Liver (tissue), 9 donors: ENCODE measurements around the gene HYAL3. TPM values are rescaled to one million over a fixed set of nuclear protein-coding genes. Genes with fewer than 3 reads are reported as not detected.

Source experiments
- DNase-seq: peaks from one replicate; pipeline ENCODE4 v3.0.0-alpha.2; 2017; ENCODE audit warnings: low spot score
- H3K27ac ChIP-seq, 2 donors: one replicate each; pipeline ENCODE4 v1.7.0; 2013; ENCODE audit warnings: inconsistent platforms in 2 of 2, low read length in 2 of 2, control low read depth in 1 of 2, low read depth in 1 of 2, mild to moderate bottlenecking in 1 of 2
- H3K27me3 ChIP-seq, 4 donors: one replicate each; pipeline versions ENCODE4 v1.6.1 to v1.7.0; 2013; ENCODE audit warnings: low read length in 3 of 4, inconsistent platforms in 1 of 4, mild to moderate bottlenecking in 1 of 4, moderate library complexity in 1 of 4; ENCODE audit not compliant: control insufficient read depth in 4 of 4, insufficient read depth in 4 of 4
- H3K36me3 ChIP-seq, 4 donors: one replicate each; pipeline versions ENCODE4 v1.6.1 to v1.7.0; 2013; ENCODE audit warnings: low read length in 3 of 4, mild to moderate bottlenecking in 3 of 4, low read depth in 1 of 4, moderate library complexity in 1 of 4; ENCODE audit not compliant: control insufficient read depth in 4 of 4, insufficient read depth in 3 of 4
- H3K4me1 ChIP-seq, 4 donors: one replicate each; pipeline versions ENCODE4 v1.6.1 to v1.7.0; 2013; ENCODE audit warnings: low read length in 3 of 4, mild to moderate bottlenecking in 3 of 4, moderate library complexity in 1 of 4; ENCODE audit not compliant: control insufficient read depth in 4 of 4, insufficient read depth in 4 of 4
- H3K4me3 ChIP-seq, 3 donors: one replicate each; pipeline versions ENCODE4 v1.6.1 to v1.7.0; 2013; ENCODE audit warnings: low read length in 3 of 3, control low read depth in 1 of 3, low read depth in 1 of 3, mild to moderate bottlenecking in 1 of 3
- H3K9ac ChIP-seq, 2 donors: one replicate each; pipeline ENCODE4 v1.7.0; 2013; ENCODE audit warnings: low read length in 2 of 2, mild to moderate bottlenecking in 2 of 2, moderate library complexity in 2 of 2, control low read depth in 1 of 2, low read depth in 1 of 2
- H3K9me3 ChIP-seq, 4 donors: one replicate each; pipeline versions ENCODE4 v1.6.1 to v1.7.0; 2013; ENCODE audit warnings: low read length in 3 of 4; ENCODE audit not compliant: control insufficient read depth in 4 of 4
- ATF3 ChIP-seq: IDR thresholded peaks from 2 replicates; pipeline ENCODE4 v1.6.1; 2016; ENCODE audit warnings: antibody characterized with exemption
- EGR1 ChIP-seq, 2 donors: IDR thresholded peaks; 2 replicates each; pipeline ENCODE4 v1.6.1; 2016 to 2018; ENCODE audit warnings: antibody characterized with exemption in 2 of 2, low read depth in 2 of 2
- FOXA1 ChIP-seq: IDR thresholded peaks from 2 replicates; pipeline ENCODE4 v1.6.1; 2016; ENCODE audit warnings: antibody characterized with exemption
- HNF4A ChIP-seq, 2 donors: conservative IDR thresholded peaks; 2 replicates each; pipeline ENCODE4 v1.6.1; 2016; ENCODE audit warnings: antibody characterized with exemption in 2 of 2, mild to moderate bottlenecking in 2 of 2
- JUND ChIP-seq, 2 donors: IDR thresholded peaks; 2 replicates each; pipeline ENCODE4 v1.6.1; 2016; ENCODE audit warnings: antibody characterized with exemption in 2 of 2
- NR2F2 ChIP-seq: IDR thresholded peaks from 2 replicates; pipeline ENCODE4 v1.6.1; 2016; ENCODE audit warnings: antibody characterized with exemption
- RAD21 ChIP-seq, 2 donors: IDR thresholded peaks; 2 replicates each; pipeline ENCODE4 v1.6.1; 2016; ENCODE audit warnings: antibody characterized with exemption in 2 of 2, mild to moderate bottlenecking in 2 of 2
- RXRA ChIP-seq, 2 donors: IDR thresholded peaks; 2 replicates each; pipeline ENCODE4 v1.6.1; 2017 to 2018; ENCODE audit warnings: antibody characterized with exemption in 2 of 2, mild to moderate bottlenecking in 1 of 2
- SP1 ChIP-seq: IDR thresholded peaks from 2 replicates; pipeline ENCODE4 v1.6.1; 2018; ENCODE audit warnings: antibody characterized with exemption, mild to moderate bottlenecking
- YY1 ChIP-seq: IDR thresholded peaks from 2 replicates; pipeline ENCODE4 v1.6.1; 2016; ENCODE audit warnings: antibody characterized with exemption, mild to moderate bottlenecking
- WGBS: extraction: QIAGEN DNeasy Blood & Tissue Kit; methylation state at CpG from one replicate; pipeline ENCODE4 v1.1.7; 2013; 5-methylcytosine and 5-hydroxymethylcytosine counted together
- polyA plus RNA-seq, 2 donors: library from polyadenylated mRNA; stranded (reverse) in 1 of 2; unstranded in 1 of 2; fragments of 200-250 nt in 1 of 2; fragments of >200 nt in 1 of 2; fragmentation: Nextera tagmentation in 1 of 2; extraction: Ambion mirVana in 1 of 2; gene quantifications; one replicate each; pipeline versions ENCODE4 v1.2.1 to v1.2.3, GENCODE V29; 2013 to 2015
- total RNA-seq, 2 donors: library from RNA; depleted of rRNA; stranded (reverse); fragments of >200 nt; gene quantifications; one replicate each; pipeline ENCODE4 v1.2.3, GENCODE V29; 2014
- TF ChIP-seq, protein P1 (sequence below): fragments of 150-350 bp; IDR thresholded peaks from 2 replicates; pipeline ENCODE4 v1.5.1; 2017; ENCODE audit warnings: improper control_type of control experiment, low read depth, low read length; ENCODE audit not compliant: missing input control
- TF ChIP-seq, protein P2 (sequence below): IDR thresholded peaks from 2 replicates; pipeline ENCODE4 v1.6.1; 2016; ENCODE audit warnings: antibody characterized with exemption
- TF ChIP-seq, protein P3 (sequence below): IDR thresholded peaks from 2 replicates; pipeline ENCODE4 v1.6.1; 2016; ENCODE audit warnings: antibody characterized with exemption, mild to moderate bottlenecking
- donor health status: healthy.
- donor health status: healthy.
- donor health status: healthy.
- donor health status: healthy.
- donor health status: healthy.

HYAL3 gene
- total and polyA plus RNA-seq, 4 donors: 1.8 to 6.6 (median 2.0) TPM

DNA sequence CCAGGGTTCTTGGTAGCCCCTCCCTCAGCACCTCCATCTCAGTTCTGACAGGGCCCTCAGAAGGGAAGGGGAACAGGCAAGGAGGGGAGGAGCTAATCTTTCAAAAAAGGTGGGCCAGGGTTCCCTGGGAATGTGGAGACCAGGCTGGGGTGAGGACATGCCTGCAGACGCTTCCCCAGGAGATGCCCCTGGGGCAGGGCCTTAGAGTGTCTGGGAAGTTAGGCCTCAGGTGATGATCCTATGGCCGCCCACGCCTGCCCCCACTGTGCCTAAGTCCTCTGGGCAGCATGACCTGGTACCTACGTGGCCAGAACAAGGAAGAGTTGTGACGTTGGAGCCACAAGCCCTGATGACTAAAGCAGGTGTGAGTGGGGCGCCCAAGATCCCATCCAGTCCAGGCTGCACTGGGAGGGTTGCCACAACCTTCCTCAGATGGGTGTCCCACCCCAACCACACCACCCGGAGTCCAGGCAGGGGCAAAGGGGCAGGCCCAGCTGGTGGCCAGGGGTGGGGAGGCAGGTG lies 34.2 kb downstream of the HYAL3 start (continued):
- TF ChIP-seq, protein P1, sequence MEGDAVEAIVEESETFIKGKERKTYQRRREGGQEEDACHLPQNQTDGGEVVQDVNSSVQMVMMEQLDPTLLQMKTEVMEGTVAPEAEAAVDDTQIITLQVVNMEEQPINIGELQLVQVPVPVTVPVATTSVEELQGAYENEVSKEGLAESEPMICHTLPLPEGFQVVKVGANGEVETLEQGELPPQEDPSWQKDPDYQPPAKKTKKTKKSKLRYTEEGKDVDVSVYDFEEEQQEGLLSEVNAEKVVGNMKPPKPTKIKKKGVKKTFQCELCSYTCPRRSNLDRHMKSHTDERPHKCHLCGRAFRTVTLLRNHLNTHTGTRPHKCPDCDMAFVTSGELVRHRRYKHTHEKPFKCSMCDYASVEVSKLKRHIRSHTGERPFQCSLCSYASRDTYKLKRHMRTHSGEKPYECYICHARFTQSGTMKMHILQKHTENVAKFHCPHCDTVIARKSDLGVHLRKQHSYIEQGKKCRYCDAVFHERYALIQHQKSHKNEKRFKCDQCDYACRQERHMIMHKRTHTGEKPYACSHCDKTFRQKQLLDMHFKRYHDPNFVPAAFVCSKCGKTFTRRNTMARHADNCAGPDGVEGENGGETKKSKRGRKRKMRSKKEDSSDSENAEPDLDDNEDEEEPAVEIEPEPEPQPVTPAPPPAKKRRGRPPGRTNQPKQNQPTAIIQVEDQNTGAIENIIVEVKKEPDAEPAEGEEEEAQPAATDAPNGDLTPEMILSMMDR: no peak

DNA sequence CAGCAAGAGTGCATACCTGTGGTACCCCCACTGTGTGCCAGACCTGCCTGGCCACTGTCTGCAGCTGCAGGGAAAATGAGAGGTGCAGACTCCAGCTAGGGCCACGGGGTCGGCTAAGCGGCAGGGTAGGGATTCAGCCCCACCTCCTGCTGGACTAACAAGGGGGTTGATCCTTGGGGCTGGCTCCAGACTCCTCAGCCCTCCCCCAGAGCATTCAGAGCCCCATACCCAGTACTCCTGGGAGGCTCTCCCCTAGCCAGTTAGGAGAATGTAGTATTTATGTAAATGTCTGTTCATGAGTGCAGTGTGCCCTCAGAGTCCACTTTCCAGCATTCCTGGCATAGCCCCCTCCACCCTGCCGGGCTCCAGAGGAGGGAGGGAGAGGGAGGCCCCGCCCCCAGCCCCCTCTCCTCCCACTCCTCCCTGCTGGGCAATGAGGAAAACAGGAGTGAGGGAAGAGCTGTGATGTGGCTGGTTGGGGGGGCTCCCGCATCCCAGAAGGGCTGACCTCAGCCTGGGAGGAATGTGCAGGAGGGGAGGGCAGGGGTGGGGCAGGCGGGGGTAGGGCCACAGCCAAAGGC lies 34.7 kb downstream of the HYAL3 start:
- no peak for TF ChIP-seq YY1
- no peak for TF ChIP-seq HNF4A (conservative IDR thresholded peaks at IDR 0.05)
- TF ChIP-seq SP1: peak; percentile 31
- Histone ChIP-seq H3K9me3 (no peaks in the 10 kb centered on the region), H3K27ac (peak overlapping the region in 1 of 2 donors; percentile 43), H3K27me3 (no peaks in the 10 kb centered on the region), H3K36me3 (no peaks in the 10 kb centered on the region), H3K4me3 (no peak overlapping the region), H3K4me1 (peaks cover 5 to 42% (median 13%) of the 10 kb centered on the region in 4 donors), H3K9ac (no peak overlapping the region)
- 63% methylated on average over 7 of the region's 7 CpGs for WGBS
- no peak for DNase-seq

DNA sequence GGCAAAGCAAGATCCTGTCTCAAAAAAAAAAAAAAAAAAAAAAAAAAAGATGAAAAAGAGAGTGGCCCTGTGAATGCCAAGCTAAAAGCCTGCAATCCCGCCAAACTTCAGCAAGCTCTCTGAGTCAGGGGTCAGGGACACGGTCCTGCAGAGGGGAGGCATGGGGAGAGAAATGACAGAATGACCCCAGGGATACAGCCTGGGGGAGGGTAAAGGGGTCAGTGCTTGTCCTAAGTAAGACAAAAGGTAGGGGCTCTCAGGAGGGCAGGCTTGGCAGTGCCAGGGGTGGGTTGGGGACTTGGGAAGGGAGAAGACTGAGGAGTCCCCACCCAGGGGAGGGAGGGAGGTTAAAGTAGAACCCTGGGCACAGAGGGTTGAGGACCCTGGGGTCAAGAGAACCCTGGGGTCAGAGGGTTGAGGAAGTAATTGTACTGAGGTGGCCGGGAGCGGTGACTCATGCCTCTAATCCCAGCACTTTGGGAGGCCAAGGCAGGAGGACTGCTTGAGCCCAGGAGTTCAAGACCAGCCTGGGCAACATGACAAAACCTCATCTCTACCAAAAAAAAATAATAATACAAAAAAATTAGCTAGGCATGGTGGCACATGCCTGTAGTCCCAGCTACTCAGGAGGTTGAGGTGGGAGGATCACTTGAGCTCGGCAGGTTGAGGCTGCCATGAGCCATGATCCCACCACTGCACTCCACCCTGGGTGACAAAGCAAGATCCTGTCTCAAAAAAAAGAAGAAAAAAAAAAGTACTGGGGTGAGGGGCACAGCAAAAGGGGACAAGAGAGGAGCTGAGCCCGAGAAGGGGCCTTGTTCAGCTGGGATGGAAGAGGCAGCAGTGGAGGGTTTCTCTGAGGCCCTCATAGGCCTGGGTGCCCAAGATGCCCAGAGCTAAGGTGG lies 35.5 kb downstream of the HYAL3 start:
- Histone ChIP-seq H3K4me1 (peaks cover 5 to 44% (median 13%) of the 10 kb centered on the region in 4 donors), H3K9ac (no peak overlapping the region), H3K27me3 (no peaks in the 10 kb centered on the region), H3K27ac (no peak overlapping the region), H3K9me3 (no peaks in the 10 kb centered on the region), H3K4me3 (no peak overlapping the region), H3K36me3 (no peaks in the 10 kb centered on the region)
- DNase-seq: no peak
- no peak for TF ChIP-seq SP1
- WGBS: 73% methylated on average over 6 of the region's 6 CpGs

DNA sequence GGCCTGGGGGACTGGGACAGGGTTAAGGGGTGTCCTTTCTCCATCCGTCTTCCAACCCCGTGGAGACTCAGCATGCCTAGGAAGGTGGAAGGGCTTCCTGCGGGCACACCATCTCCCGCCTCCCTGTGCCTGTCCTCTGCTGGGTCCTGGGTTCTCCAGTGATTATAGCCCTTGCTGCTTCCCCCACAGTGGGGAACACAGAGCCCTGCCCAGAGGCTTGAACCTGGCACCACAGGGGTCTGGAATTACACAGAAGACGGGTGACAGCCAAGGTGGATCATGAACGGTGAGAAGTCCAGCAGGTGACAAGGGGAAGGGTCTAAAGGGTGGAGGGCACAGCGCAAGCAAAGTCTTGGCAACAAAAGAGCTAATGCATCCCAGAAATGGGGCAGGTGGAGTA lies 36.4 kb downstream of the HYAL3 start:
- H3K27ac ChIP-seq: no peak overlapping the region
- no peak for DNase-seq
- no peaks in the 10 kb centered on the region for H3K27me3 ChIP-seq
- H3K9me3 ChIP-seq: no peaks in the 10 kb centered on the region
- H3K4me3 ChIP-seq: no peak overlapping the region
- WGBS: 89% methylated on average over 7 of the region's 7 CpGs
- no peak overlapping the region for H3K9ac ChIP-seq
- H3K36me3 ChIP-seq: peaks cover 0 to 6% (median 4%) of the 10 kb centered on the region in 4 donors
- H3K4me1 ChIP-seq: peaks cover 5 to 36% (median 13%) of the 10 kb centered on the region in 4 donors
- TF ChIP-seq ATF3 (no peak), HNF4A (conservative IDR thresholded peaks at IDR 0.05) (no peak), NR2F2 (no peak), RXRA (IDR thresholded peaks at IDR 0.05) (no peak), SP1 (no peak), YY1 (no peak), FOXA1 (no peak), JUND (IDR thresholded peaks at IDR 0.05) (no peak), RAD21 (IDR thresholded peaks at IDR 0.05) (no peak), EGR1 (IDR thresholded peaks at IDR 0.05; ENCODE audit: low read depth in 2 of 2) (no peak)
- TF ChIP-seq, protein P1: no peak
- TF ChIP-seq, protein P2, sequence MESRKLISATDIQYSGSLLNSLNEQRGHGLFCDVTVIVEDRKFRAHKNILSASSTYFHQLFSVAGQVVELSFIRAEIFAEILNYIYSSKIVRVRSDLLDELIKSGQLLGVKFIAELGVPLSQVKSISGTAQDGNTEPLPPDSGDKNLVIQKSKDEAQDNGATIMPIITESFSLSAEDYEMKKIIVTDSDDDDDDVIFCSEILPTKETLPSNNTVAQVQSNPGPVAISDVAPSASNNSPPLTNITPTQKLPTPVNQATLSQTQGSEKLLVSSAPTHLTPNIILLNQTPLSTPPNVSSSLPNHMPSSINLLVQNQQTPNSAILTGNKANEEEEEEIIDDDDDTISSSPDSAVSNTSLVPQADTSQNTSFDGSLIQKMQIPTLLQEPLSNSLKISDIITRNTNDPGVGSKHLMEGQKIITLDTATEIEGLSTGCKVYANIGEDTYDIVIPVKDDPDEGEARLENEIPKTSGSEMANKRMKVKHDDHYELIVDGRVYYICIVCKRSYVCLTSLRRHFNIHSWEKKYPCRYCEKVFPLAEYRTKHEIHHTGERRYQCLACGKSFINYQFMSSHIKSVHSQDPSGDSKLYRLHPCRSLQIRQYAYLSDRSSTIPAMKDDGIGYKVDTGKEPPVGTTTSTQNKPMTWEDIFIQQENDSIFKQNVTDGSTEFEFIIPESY: no peak
- TF ChIP-seq, protein P3, sequence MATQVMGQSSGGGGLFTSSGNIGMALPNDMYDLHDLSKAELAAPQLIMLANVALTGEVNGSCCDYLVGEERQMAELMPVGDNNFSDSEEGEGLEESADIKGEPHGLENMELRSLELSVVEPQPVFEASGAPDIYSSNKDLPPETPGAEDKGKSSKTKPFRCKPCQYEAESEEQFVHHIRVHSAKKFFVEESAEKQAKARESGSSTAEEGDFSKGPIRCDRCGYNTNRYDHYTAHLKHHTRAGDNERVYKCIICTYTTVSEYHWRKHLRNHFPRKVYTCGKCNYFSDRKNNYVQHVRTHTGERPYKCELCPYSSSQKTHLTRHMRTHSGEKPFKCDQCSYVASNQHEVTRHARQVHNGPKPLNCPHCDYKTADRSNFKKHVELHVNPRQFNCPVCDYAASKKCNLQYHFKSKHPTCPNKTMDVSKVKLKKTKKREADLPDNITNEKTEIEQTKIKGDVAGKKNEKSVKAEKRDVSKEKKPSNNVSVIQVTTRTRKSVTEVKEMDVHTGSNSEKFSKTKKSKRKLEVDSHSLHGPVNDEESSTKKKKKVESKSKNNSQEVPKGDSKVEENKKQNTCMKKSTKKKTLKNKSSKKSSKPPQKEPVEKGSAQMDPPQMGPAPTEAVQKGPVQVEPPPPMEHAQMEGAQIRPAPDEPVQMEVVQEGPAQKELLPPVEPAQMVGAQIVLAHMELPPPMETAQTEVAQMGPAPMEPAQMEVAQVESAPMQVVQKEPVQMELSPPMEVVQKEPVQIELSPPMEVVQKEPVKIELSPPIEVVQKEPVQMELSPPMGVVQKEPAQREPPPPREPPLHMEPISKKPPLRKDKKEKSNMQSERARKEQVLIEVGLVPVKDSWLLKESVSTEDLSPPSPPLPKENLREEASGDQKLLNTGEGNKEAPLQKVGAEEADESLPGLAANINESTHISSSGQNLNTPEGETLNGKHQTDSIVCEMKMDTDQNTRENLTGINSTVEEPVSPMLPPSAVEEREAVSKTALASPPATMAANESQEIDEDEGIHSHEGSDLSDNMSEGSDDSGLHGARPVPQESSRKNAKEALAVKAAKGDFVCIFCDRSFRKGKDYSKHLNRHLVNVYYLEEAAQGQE: no peak
